ENCODE data around the gene SLC22A23.

The SLC22A23 gene

GRCh38 chr6:3426927-3427686, 29.7 kb downstream of the SLC22A23 start:
- TF ChIP-seq CTCF (IDR thresholded peaks at IDR 0.05) (no peak), ZFX (IDR thresholded peaks at IDR 0.05; ENCODE audit: borderline replicate concordance) (no peak)

GRCh38 chr6:3426091-3426926, 30.5 kb downstream of the SLC22A23 start:
- TF ChIP-seq CTCF (IDR thresholded peaks at IDR 0.05) (no peak), ZFX (IDR thresholded peaks at IDR 0.05; ENCODE audit: borderline replicate concordance) (no peak)
- no peak overlapping the region for H3K27ac ChIP-seq

More at GRCh38 chr6:3426927-3427686, 29.7 kb downstream of the SLC22A23 start:
- H3K27ac ChIP-seq: no peak overlapping the region

- H3K27ac ChIP-seq: no peak overlapping the region
- TF ChIP-seq CTCF (IDR thresholded peaks at IDR 0.05) (no peak), ZFX (IDR thresholded peaks at IDR 0.05; ENCODE audit: borderline replicate concordance) (no peak)
Measured at GRCh38 chr6:3425574-3425973, 31.3 kb downstream of the SLC22A23 start.

GRCh38 chr6:3424185-3424927, 32.5 kb downstream of the SLC22A23 start:
- H3K27ac ChIP-seq: no peak overlapping the region
- TF ChIP-seq CTCF (IDR thresholded peaks at IDR 0.05) (no peak), ZFX (IDR thresholded peaks at IDR 0.05; ENCODE audit: borderline replicate concordance) (no peak)

GRCh38 chr6:3423439-3424184, 33.2 kb downstream of the SLC22A23 start:
- H3K27ac ChIP-seq: no peak overlapping the region
- TF ChIP-seq ZFX (IDR thresholded peaks at IDR 0.05; ENCODE audit: borderline replicate concordance) (no peak), CTCF (IDR thresholded peaks at IDR 0.05) (no peak)

GRCh38 chr6:3422435-3423070, 34.3 kb downstream of the SLC22A23 start:
- TF ChIP-seq ZFX (IDR thresholded peaks at IDR 0.05; ENCODE audit: borderline replicate concordance) (no peak), CTCF (IDR thresholded peaks at IDR 0.05) (no peak)
- no peak overlapping the region for H3K27ac ChIP-seq

All from 22Rv1 (cell line).